Kidney (tissue), 14 donors: ENCODE results near the gene SART1. TPM values are rescaled to one million over a fixed set of nuclear protein-coding genes. Genes with fewer than 3 reads are reported as not detected.

Experiments
- DNase-seq, 5 donors: peaks; one replicate each; pipeline ENCODE4 v3.0.0-alpha.2; 2013 to 2020
- FAIRE-seq: peaks from 2 replicates; lab custom pipeline; 2012; peaks lifted over from hg19 to GRCh38; lab: Jason Lieb, UNC
- H3K27ac ChIP-seq, 2 donors: one replicate each; pipeline ENCODE4 v1.7.0; 2013; ENCODE audit warnings: low read depth in 2 of 2, low read length in 2 of 2, inconsistent platforms in 1 of 2
- H3K27me3 ChIP-seq: one replicate; pipeline ENCODE4 v1.7.1; 2013; ENCODE audit warnings: low read length, inconsistent platforms; ENCODE audit not compliant: control insufficient read depth, insufficient read depth
- H3K36me3 ChIP-seq, 3 donors: one replicate each; pipeline versions ENCODE4 v1.7.0 to v1.7.1; 2013; ENCODE audit warnings: low read length in 3 of 3, control low read depth in 1 of 3, inconsistent platforms in 1 of 3; ENCODE audit not compliant: insufficient read depth in 3 of 3, control insufficient read depth in 2 of 3
- H3K4me1 ChIP-seq, 3 donors: one replicate each; pipeline versions ENCODE4 v1.7.0 to v1.7.1; 2013; ENCODE audit warnings: low read length in 3 of 3, inconsistent platforms in 1 of 3, low read depth in 1 of 3; ENCODE audit not compliant: control insufficient read depth in 2 of 3, insufficient read depth in 2 of 3
- H3K4me3 ChIP-seq, 3 donors: one replicate each; pipeline versions ENCODE4 v1.7.0 to v1.8.1; 2013; ENCODE audit warnings: low read length in 3 of 3, control low read depth in 1 of 3, inconsistent platforms in 1 of 3
- H3K9ac ChIP-seq, 3 donors: one replicate each; pipeline versions ENCODE4 v1.7.0 to v1.7.1; 2013; ENCODE audit warnings: low read length in 3 of 3, control low read depth in 1 of 3, inconsistent platforms in 1 of 3
- H3K9me3 ChIP-seq, 3 donors: one replicate each; pipeline versions ENCODE4 v1.7.0 to v1.7.1; 2013; ENCODE audit warnings: low read length in 3 of 3, control low read depth in 1 of 3, inconsistent platforms in 1 of 3; ENCODE audit not compliant: control insufficient read depth in 2 of 3, insufficient read depth in 1 of 3
- CTCF ChIP-seq: IDR thresholded peaks from 3 replicates; pipeline ENCODE4 v1.5.1; 2012; ENCODE audit warnings: mild to moderate bottlenecking, moderate library complexity, borderline replicate concordance; ENCODE audit not compliant: insufficient read depth; ENCODE audit errors: extremely low read depth
- intact Hi-C: fragments of 100-400 bp; cut with DNase I; formaldehyde crosslinking; loops from one replicate; pipeline ENCODE4 v1.11.1; 2022
- polyA plus RNA-seq: library from polyadenylated mRNA; stranded (reverse); fragments of 350-450 nt; fragmentation: Illumina TruSeq; extraction: RNeasy Lipid Tissue Mini Kit (QIAGEN cat#74804); gene quantifications from one replicate; pipeline ENCODE4 v1.2.3, GENCODE V29; 2014; ENCODE audit warnings: low read depth, low replicate concordance; ENCODE audit not compliant: insufficient read depth
- total RNA-seq: library from RNA; stranded (reverse); fragmentation: NEBNext Ultra II Directional; extraction: Animal tissue kit (Norgen Biotek cat#: 25700); gene quantifications from one replicate; pipeline ENCODE4 v1.2.1, GENCODE V29; 2021
- donor health status: control.
- donor health status: control.
- donor health status: control.
- donor health status: control.
- donor health status: control.
- donor health status: DM: yes; HTN: yes; CAD: no.
- donor health status: Normal renal cell carcinoma (clear cell type).

SART1 gene
- total and polyA plus RNA-seq, 2 donors from 2014 or later: 48.6 to 48.7 TPM

- intact Hi-C loops: no loop called here
- Histone ChIP-seq H3K9ac (no peak overlapping the region), H3K9me3 (no peaks in the 10 kb centered on the region), H3K27ac (no peak overlapping the region), H3K4me3 (no peak overlapping the region), H3K4me1 (peaks cover 0 to 2% (median 0%) of the 10 kb centered on the region in 3 donors), H3K36me3 (peaks cover 0 to 36% (median 30%) of the 10 kb centered on the region in 3 donors), H3K27me3 (no peaks in the 10 kb centered on the region)
- no peak for FAIRE-seq
- no peak for TF ChIP-seq CTCF
- DNase-seq: no peak
These were observed 7.3 kb downstream of the SART1 start for GRCh38 chr11:65968600-65969482.

- no peak overlapping the region for H3K27ac ChIP-seq
- no peak overlapping the region for H3K4me3 ChIP-seq
- H3K4me1 ChIP-seq: peaks cover 0 to 2% (median 0%) of the 10 kb centered on the region in 3 donors
- DNase-seq (no peak), FAIRE-seq (no peak)
- peaks cover 0 to 20% (median 11%) of the 10 kb centered on the region in 3 donors for H3K36me3 ChIP-seq
- H3K27me3 ChIP-seq: no peaks in the 10 kb centered on the region
- intact Hi-C loops: no loop called here
- no peak overlapping the region for H3K9ac ChIP-seq
- H3K9me3 ChIP-seq: no peaks in the 10 kb centered on the region
- no peak for TF ChIP-seq CTCF
These were observed 10.6 kb downstream of the SART1 start for GRCh38 chr11:65972116-65972515.

GRCh38 chr11:65973439-65974110 lies 12.0 kb downstream of the SART1 start:
- no peaks in the 10 kb centered on the region for H3K27me3 ChIP-seq
- H3K9ac ChIP-seq: no peak overlapping the region
- no peaks in the 10 kb centered on the region for H3K9me3 ChIP-seq
- H3K27ac ChIP-seq: no peak overlapping the region
- H3K4me3 ChIP-seq: no peak overlapping the region
- no peak for TF ChIP-seq CTCF
- DNase-seq (no peak), FAIRE-seq (no peak)
- no peaks in the 10 kb centered on the region for H3K4me1 ChIP-seq
- intact Hi-C loops: no loop called here
- H3K36me3 ChIP-seq: peaks cover 0 to 17% (median 13%) of the 10 kb centered on the region in 3 donors
